K562 (cell line): ENCODE data around the gene PRMT7. TPM values are rescaled to one million over a fixed set of nuclear protein-coding genes. Genes with fewer than 3 reads are reported as not detected.

Source experiments
- ARNT ChIP-seq, 2 experiments: fragments of 450-650 bp; IDR thresholded peaks; 2 replicates each; pipeline ENCODE4 v1.6.1; 2016; ENCODE audit warnings: mild to moderate bottlenecking in 1 of 2
- E2F3 ChIP-seq: fragments of 250-450 bp; sonication (Bioruptor Pico); IDR thresholded peaks from 2 replicates; pipeline ENCODE4 v1.4.0; 2020; ENCODE audit warnings: mild to moderate bottlenecking
- FOXK2 ChIP-seq, 2 experiments: fragments of 450-650 bp; IDR thresholded peaks in 1 of 2; conservative IDR thresholded peaks in 1 of 2; 2 replicates each; pipeline ENCODE4 v1.6.1; 2016; ENCODE audit warnings: low read depth in 2 of 2, mild to moderate bottlenecking in 1 of 2
- JUND ChIP-seq, 2 experiments: IDR thresholded peaks; 2 replicates in 1 of 2; 3 replicates in 1 of 2; pipeline ENCODE4 v1.6.1; 2011; ENCODE audit warnings: borderline replicate concordance in 2 of 2, low read depth in 2 of 2, low read length in 2 of 2, improper control_type of control experiment in 1 of 2, missing biosample characterization in 1 of 2, missing genetic modification characterization in 1 of 2, missing genetic modification reagents in 1 of 2
- L3MBTL2 ChIP-seq: fragments of 450-650 bp; IDR thresholded peaks from 2 replicates; pipeline ENCODE4 v1.6.1; 2016; ENCODE audit warnings: mild to moderate bottlenecking, moderate library complexity
- LARP7 ChIP-seq: fragments of 450-650 bp; IDR thresholded peaks from 2 replicates; pipeline ENCODE4 v1.6.1; 2016
- NELFE ChIP-seq: IDR thresholded peaks from 2 replicates; pipeline ENCODE4 v1.6.1; 2011; ENCODE audit warnings: mild to moderate bottlenecking; ENCODE audit not compliant: insufficient read depth, insufficient read length
- NFIC ChIP-seq: fragments of 450-650 bp; IDR thresholded peaks from 2 replicates; pipeline ENCODE4 v1.6.1; 2017; ENCODE audit warnings: mild to moderate bottlenecking, inconsistent platforms
- PHB2 ChIP-seq: fragments of 450-650 bp; IDR thresholded peaks from 2 replicates; pipeline ENCODE4 v1.6.1; 2017; ENCODE audit warnings: low read depth
- SRSF1 ChIP-seq: fragments of 200-400 bp; formaldehyde crosslinking; IDR thresholded peaks from 2 replicates; pipeline ENCODE4 v1.6.1; 2017; ENCODE audit warnings: mild to moderate bottlenecking, low read depth, low read length, moderate library complexity
- ZFP30 ChIP-seq: fragments of 250-450 bp; sonication (Bioruptor Pico); IDR thresholded peaks from 2 replicates; pipeline ENCODE4 v1.8.0; 2022; ENCODE audit warnings: moderate library complexity, mild to moderate bottlenecking, inconsistent platforms, borderline replicate concordance
- ZNF232 ChIP-seq: sonication (generic); formaldehyde crosslinking; IDR thresholded peaks from 2 replicates; pipeline ENCODE4 v1.8.0; 2022; ENCODE audit warnings: mild to moderate bottlenecking, missing genetic modification reagents
- ZNF282 ChIP-seq: sonication (generic); formaldehyde crosslinking; IDR thresholded peaks from 2 replicates; pipeline ENCODE4 v1.8.1; 2023; ENCODE audit warnings: missing genetic modification reagents
- ZNF551 ChIP-seq: fragments of 250-450 bp; sonication (Bioruptor Pico); IDR thresholded peaks from 2 replicates; pipeline ENCODE4 v1.5.0; 2021; ENCODE audit warnings: mild to moderate bottlenecking, moderate library complexity
- polyA plus RNA-seq, 8 experiments: library from polyadenylated mRNA; depleted of rRNA in 4 of 8; stranded (reverse) in 5 of 8; unstranded in 3 of 8; fragments of >200 nt; fragmentation: Nextera tagmentation in 2 of 8; fragmentation: Illumina TruSeq in 1 of 8; extraction: Ambion mirVana in 2 of 8; extraction: Trizol in 1 of 8; gene quantifications; 2 replicates each; pipeline versions ENCODE4 v1.2.1 to v1.2.3, GENCODE V29; 2011 to 2014; ENCODE audit warnings: inconsistent platforms in 1 of 8, missing spikeins in 1 of 8
- total RNA-seq, 7 experiments: library from RNA; depleted of rRNA in 6 of 7; stranded (reverse); fragments of >200 nt in 6 of 7; fragmentation: Illumina TruSeq in 2 of 7; extraction: Trizol in 2 of 7; gene quantifications; 2 replicates each; pipeline versions ENCODE4 v1.2.1 to v1.2.3, GENCODE V29; 2011 to 2021; ENCODE audit warnings: low replicate concordance in 1 of 7
- TF ChIP-seq, protein P1 (sequence below): sonication (generic); formaldehyde crosslinking; IDR thresholded peaks from 2 replicates; pipeline ENCODE4 v1.4.0; 2020; ENCODE audit warnings: mild to moderate bottlenecking, missing genetic modification reagents
- TF ChIP-seq, protein P2 (sequence below): fragments of 250-450 bp; sonication (Bioruptor Pico); IDR thresholded peaks from 2 replicates; pipeline ENCODE4 v1.4.0; 2020; ENCODE audit warnings: mild to moderate bottlenecking, moderate library complexity, borderline replicate concordance
- TF ChIP-seq, protein P3 (sequence below): fragments of 450-650 bp; IDR thresholded peaks from 2 replicates; pipeline ENCODE4 v1.6.1; 2017; ENCODE audit warnings: antibody characterized with exemption
- TF ChIP-seq, protein P4 (sequence below): sonication (generic); formaldehyde crosslinking; IDR thresholded peaks from 2 replicates; pipeline ENCODE4 v1.8.0; 2022; ENCODE audit warnings: mild to moderate bottlenecking, missing genetic modification reagents
- TF ChIP-seq, protein P5 (sequence below): sonication (generic); IDR thresholded peaks from 2 replicates; pipeline ENCODE4 v1.6.1; 2016

Gene PRMT7
- total and polyA plus RNA-seq, 9 of the 15 experiments (the other 6 are each of a cell fraction or from before 2014, with no cell fraction given) = 6.4 to 88.8 (median 73.1) TPM

DNA sequence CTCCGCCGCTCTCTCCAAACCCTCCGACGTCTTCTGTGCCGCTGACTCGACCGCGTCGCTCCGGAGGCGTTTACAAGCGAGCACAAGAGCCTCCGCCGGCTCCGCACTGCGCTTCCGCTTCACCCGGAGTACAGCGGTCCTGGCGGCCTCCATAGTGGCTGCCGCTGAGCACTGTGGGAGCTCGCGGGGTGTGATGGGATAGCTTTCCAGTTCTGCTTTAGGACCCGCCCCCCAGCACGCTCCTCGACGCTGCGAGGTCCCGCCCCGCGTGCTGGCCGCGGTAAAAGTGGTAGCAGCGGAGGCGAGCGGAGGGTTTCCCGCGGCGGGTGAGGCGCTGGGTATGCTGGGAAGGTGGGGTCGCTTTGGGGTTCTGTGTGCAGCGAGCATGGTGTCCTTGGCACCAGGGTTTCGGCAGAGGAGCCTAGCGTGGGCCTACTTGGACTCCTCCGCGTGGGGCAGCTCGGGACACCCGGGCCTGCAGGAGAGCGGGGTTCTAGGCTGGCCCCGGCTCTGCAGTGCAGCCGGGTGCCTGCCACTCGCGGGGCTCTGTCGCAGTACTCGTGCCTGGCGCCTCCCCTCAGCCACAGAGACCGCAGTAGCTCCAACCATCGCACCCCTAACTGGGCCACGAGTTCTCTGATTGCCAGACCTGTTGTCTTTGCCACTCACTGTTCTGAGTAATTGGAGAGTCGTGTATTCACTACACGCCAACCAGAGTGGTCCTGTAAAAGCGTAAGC is at the start of gene PRMT7, which contains the start of gene SLC7A6OS (continued):
- TF ChIP-seq SRSF1 (peak; percentile 60; the same call in 1 of the 2 replicates), ARNT (IDR thresholded peaks at IDR 0.05) (peak in 1 of 2 experiments; percentile 72; a peak in 2 of 4 replicates), NELFE (no peak), ZNF551 (CRISPR knock-in tag) (no peak), NFIC (peak; percentile 27; the same call in 1 of the 2 replicates), ZNF282 (CRISPR knock-in tag) (no peak), PHB2 (peak; percentile 27; the same call in 1 of the 2 replicates), JUND (IDR thresholded peaks at IDR 0.05; ENCODE audit: borderline replicate concordance, low read depth, low read length) (peak; percentile 54), JUND (tag; IDR thresholded peaks at IDR 0.05; ENCODE audit: borderline replicate concordance, low read depth, low read length) (no peak), LARP7 (no peak), E2F3 (CRISPR knock-in tag) (0 out of 2 replicates have a peak, but pooled peaks have one; percentile 12), L3MBTL2 (peak; percentile 97), ZNF232 (CRISPR knock-in tag) (0 out of 2 replicates have a peak, but pooled peaks have one; percentile 61), FOXK2 (conservative IDR thresholded peaks at IDR 0.05 in 1 of 2, IDR thresholded peaks at IDR 0.05 in 1 of 2; ENCODE audit: low read depth in 2 of 2) (0 out of 4 replicates have a peak, but pooled peaks of 1 of the 2 experiments have one; percentile 43), ZFP30 (CRISPR knock-in tag) (no peak)
- TF ChIP-seq, protein P1, sequence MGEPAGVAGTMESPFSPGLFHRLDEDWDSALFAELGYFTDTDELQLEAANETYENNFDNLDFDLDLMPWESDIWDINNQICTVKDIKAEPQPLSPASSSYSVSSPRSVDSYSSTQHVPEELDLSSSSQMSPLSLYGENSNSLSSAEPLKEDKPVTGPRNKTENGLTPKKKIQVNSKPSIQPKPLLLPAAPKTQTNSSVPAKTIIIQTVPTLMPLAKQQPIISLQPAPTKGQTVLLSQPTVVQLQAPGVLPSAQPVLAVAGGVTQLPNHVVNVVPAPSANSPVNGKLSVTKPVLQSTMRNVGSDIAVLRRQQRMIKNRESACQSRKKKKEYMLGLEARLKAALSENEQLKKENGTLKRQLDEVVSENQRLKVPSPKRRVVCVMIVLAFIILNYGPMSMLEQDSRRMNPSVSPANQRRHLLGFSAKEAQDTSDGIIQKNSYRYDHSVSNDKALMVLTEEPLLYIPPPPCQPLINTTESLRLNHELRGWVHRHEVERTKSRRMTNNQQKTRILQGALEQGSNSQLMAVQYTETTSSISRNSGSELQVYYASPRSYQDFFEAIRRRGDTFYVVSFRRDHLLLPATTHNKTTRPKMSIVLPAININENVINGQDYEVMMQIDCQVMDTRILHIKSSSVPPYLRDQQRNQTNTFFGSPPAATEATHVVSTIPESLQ (CRISPR knock-in tag) = peak; percentile 94
- TF ChIP-seq, protein P2, sequence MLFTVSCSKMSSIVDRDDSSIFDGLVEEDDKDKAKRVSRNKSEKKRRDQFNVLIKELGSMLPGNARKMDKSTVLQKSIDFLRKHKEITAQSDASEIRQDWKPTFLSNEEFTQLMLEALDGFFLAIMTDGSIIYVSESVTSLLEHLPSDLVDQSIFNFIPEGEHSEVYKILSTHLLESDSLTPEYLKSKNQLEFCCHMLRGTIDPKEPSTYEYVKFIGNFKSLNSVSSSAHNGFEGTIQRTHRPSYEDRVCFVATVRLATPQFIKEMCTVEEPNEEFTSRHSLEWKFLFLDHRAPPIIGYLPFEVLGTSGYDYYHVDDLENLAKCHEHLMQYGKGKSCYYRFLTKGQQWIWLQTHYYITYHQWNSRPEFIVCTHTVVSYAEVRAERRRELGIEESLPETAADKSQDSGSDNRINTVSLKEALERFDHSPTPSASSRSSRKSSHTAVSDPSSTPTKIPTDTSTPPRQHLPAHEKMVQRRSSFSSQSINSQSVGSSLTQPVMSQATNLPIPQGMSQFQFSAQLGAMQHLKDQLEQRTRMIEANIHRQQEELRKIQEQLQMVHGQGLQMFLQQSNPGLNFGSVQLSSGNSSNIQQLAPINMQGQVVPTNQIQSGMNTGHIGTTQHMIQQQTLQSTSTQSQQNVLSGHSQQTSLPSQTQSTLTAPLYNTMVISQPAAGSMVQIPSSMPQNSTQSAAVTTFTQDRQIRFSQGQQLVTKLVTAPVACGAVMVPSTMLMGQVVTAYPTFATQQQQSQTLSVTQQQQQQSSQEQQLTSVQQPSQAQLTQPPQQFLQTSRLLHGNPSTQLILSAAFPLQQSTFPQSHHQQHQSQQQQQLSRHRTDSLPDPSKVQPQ (CRISPR knock-in tag) = no peak
- TF ChIP-seq, protein P3, sequence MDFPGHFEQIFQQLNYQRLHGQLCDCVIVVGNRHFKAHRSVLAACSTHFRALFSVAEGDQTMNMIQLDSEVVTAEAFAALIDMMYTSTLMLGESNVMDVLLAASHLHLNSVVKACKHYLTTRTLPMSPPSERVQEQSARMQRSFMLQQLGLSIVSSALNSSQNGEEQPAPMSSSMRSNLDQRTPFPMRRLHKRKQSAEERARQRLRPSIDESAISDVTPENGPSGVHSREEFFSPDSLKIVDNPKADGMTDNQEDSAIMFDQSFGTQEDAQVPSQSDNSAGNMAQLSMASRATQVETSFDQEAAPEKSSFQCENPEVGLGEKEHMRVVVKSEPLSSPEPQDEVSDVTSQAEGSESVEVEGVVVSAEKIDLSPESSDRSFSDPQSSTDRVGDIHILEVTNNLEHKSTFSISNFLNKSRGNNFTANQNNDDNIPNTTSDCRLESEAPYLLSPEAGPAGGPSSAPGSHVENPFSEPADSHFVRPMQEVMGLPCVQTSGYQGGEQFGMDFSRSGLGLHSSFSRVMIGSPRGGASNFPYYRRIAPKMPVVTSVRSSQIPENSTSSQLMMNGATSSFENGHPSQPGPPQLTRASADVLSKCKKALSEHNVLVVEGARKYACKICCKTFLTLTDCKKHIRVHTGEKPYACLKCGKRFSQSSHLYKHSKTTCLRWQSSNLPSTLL = no peak
- TF ChIP-seq, protein P4, sequence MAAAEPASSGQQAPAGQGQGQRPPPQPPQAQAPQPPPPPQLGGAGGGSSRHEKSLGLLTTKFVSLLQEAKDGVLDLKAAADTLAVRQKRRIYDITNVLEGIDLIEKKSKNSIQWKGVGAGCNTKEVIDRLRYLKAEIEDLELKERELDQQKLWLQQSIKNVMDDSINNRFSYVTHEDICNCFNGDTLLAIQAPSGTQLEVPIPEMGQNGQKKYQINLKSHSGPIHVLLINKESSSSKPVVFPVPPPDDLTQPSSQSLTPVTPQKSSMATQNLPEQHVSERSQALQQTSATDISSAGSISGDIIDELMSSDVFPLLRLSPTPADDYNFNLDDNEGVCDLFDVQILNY = peak; percentile 71; the same call in 1 of the 2 replicates
- TF ChIP-seq, protein P5, sequence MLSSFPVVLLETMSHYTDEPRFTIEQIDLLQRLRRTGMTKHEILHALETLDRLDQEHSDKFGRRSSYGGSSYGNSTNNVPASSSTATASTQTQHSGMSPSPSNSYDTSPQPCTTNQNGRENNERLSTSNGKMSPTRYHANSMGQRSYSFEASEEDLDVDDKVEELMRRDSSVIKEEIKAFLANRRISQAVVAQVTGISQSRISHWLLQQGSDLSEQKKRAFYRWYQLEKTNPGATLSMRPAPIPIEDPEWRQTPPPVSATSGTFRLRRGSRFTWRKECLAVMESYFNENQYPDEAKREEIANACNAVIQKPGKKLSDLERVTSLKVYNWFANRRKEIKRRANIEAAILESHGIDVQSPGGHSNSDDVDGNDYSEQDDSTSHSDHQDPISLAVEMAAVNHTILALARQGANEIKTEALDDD = no peak
